Measurements from ENCODE around the gene TMEM39A. TPM values are rescaled to one million over a fixed set of nuclear protein-coding genes. Genes with fewer than 3 reads are reported as not detected.

Gene TMEM39A, protein sequence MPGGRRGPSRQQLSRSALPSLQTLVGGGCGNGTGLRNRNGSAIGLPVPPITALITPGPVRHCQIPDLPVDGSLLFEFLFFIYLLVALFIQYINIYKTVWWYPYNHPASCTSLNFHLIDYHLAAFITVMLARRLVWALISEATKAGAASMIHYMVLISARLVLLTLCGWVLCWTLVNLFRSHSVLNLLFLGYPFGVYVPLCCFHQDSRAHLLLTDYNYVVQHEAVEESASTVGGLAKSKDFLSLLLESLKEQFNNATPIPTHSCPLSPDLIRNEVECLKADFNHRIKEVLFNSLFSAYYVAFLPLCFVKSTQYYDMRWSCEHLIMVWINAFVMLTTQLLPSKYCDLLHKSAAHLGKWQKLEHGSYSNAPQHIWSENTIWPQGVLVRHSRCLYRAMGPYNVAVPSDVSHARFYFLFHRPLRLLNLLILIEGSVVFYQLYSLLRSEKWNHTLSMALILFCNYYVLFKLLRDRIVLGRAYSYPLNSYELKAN
- total RNA-seq: 28.2 and 50.7 TPM in 2 replicates

DNA sequence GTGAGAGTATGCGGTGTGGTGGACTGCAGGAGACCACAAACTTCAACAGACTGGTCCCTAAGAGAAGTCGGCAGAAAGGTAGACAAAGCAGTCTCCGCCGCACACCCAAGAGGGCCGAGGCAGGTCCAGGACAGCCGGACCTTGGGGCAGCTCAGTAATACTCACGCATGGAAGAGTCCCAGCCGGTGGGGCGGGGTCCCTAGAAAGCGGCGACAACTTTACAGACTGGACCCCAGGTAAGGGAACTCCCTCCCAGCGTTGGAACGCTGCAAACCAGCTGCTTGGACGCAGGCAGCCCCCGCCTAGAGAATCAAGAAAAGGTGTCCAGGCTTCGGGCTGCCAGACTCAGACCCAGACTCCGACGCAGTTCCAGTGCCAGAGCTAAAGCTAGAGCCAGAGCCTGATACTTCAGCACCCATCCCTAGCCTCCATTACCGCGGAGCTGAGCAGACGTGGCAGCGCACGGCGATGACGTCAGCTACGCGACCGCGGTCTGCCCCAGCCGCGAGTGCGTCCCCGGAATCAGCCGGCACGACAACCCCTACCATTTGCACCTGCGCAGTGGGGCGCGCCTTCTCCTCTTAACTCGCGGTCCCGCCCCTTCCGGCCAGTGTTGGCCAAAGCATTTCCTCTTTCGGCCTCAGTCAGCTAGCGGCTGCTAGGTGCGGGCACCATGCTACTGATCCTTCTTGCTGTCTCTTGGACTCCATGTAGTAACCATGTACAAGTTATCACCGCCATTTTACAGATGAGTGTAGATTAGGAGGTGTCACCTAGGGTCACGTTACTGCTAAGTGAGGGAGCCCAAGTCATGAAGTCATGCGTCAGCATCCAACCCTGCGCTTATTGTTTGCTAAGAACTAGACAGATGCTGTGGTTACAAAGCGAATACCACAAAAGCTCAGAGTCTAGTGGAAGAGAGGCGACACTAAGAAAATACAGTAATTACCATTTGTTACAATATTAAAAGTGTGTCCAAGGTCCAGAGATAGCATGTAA lies at the start of gene TMEM39A:
TMEM39A (minus strand) TSS at position 445 of the 999 bp plus-strand sequence. CDS start 1,541 bp downstream, outside the sequence.
- DNase-seq (ENCODE audit: low read depth, low spot score): peak; percentile 96

DNA sequence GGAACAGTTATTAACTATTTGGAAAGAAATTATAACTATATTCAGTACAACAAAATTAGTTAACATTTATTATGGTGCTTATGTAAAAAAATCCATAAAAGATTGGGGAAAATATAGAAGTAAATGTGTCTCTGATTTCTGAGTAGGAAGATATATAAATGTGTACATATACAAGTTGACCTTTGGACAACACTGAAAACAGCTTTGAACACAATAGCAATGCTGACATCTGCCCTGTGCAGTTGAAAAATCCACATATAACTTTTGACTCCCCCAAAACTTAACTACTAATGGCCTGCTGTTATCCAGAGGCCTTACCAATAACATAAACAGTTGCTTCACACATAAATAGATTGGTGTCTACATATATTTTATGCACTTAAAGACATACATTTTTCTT lies 47.3 kb upstream of the TMEM39A start:
- DNase-seq (ENCODE audit: low read depth, low spot score): no peak

DNA sequence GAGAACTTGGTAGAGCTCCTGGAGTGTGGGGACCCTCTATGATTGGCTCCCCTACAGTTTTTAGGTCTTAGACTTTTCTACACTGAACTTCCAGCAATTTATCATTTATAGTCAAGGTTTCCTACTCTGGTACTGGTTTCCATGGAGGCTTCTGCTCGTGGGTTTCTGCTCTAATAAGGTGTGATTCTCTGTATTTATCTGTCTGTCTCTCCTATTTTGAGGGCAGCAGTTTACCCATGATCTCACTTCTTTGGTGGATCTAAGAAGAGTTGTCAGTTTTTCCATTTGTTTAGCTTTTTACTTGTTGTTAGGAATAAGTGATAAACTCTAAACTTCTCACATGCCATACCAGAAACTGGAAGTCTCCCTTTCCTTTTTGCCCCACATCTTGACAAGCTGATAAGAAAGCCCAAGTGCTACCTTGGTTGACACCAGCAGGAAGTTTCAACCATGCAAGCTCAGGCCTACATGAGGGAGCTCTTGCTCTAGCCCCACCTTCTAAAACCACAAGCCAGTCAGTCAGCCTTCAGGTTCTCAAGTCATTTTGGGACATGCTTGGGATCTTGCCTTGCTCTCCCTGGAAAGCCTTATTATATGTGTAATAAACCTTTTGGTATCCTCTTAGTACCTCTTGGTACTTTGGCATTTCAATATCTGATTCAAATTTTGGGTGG lies 44.9 kb upstream of the TMEM39A start:
- no peak for DNase-seq (ENCODE audit: low read depth, low spot score)

DNA sequence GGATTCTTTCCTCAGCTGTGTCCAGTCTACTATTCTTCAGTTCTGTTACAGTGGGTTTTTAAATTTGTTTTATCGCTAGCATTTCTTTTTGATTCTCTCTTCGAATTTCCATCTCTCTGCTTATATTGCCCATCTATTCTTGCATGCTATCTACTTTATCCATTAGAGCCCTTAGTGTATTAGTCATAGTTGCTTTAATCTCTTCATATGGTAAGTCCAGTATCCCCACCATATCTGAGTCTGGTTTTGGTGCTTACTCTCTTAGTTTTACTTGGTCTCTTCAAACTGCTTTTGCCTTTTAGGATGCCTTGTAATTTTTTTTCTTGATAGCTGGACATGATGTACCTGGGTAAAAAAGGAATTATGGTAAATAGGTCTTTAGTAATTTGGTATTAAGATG lies 44.0 kb upstream of the TMEM39A start:
- no peak for DNase-seq (ENCODE audit: low read depth, low spot score)

DNA sequence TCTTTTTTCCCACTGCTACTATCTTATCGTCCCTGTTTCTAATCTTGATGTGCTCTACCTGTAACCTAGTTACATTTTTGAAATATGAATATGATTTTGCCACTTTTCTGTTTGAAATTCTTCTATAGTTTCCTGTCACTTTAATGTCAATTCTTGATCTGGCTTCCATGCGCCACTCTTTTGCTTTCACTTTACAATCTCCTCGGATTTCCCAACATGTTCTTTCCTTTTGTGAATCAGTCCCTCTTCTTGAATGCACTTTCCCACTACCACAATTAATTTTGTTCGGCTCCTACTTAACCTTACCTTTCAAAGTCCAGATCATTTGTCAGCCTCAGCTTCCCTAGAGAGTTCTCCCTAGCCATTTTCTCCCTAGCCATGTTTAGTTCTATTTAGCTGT lies 43.2 kb upstream of the TMEM39A start:
- no peak for DNase-seq (ENCODE audit: low read depth, low spot score)

DNA sequence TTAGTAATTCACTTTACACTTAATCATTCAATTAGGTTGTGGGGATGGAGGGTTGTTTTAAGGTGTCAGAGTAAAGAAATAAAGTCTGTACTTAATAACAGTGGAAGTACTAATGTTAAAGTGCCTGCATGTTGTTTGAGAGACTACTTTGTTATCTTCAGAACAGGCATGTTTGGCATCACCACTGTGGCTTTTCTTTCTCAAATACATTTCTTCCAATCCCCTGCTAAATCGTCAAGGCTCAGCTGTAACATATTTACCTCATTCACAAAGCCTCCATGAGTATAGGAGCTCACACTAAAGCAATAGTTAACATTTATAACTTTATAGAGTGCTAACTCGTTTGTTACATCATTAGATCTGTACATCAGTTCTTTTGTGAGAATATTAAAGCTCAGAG lies 37.5 kb upstream of the TMEM39A start:
- no peak for DNase-seq (ENCODE audit: low read depth, low spot score)

DNA sequence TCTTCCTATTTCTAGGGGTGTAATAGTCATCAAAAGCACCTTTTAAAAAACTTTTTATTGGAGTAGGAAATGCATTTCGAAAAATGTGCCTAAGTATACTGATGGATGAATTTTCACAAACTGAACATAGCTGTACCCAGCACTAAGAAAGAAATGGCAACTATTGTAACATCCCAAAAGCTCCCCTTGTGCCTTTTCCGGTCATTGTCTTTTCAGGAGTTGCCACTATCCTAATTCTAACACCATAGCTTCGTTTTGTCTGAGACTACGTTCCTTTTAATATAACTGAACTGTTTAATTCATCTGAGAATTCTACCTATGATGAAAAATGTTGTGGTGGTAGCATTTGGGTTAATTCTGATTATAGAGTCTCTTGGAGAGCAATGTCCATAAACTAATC lies 36.9 kb upstream of the TMEM39A start:
- DNase-seq (ENCODE audit: low read depth, low spot score): no peak

DNA sequence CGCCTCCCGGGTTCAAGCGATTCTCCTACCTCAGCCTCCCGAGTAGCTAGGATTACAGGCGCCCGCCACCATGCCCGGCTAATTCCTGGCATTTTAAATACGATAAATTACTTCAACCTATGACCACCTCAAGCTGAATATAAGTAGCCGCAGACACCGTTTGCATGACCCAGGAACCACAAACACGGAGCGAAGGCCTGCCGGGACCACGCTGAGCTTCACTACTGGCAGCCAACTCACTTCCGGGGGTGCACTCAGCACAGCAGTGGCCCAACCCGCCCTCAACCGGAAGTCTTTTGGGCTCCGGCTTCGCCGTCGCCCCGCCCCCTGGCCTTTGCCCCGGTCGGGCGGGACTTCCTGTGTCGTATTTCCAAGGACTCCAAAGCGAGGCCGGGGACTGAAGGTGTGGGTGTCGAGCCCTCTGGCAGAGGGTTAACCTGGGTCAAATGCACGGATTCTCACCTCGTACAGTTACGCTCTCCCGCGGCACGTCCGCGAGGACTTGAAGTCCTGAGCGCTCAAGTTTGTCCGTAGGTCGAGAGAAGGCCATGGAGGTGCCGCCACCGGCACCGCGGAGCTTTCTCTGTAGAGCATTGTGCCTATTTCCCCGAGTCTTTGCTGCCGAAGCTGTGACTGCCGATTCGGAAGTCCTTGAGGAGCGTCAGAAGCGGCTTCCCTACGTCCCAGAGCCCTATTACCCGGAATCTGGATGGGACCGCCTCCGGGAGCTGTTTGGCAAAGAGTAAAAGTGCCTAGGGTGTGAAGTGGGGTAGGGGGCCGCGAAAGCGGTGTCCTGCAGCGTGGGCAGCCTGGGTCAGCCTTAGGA lies 35.0 kb upstream of the TMEM39A start, which contains the start of gene TIMMDC1:
TIMMDC1 (plus strand) TSS at position 362 of the 826 bp plus-strand sequence; CDS start at position 549, 187 bp downstream.
- DNase-seq (ENCODE audit: low read depth, low spot score): peak; percentile 82

DNA sequence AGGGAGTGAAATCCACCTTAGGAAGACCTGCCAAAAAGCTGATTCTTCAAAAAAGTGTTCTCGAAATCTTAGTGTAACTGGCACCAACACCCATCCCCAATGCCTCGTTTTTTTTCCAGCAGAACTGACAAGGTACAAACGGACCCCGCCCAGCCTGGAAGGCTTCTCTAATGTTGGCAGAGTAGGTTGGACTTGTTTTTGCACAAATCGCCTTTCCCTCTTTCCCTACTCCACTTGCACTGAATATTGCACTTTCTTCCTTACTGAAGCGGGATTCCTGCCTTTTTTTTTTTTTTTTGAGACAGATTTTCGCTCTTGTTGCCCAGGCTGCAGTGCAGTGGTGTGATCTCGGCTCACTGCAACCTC lies 34.4 kb upstream of the TMEM39A start:
- DNase-seq (ENCODE audit: low read depth, low spot score): no peak

DNA sequence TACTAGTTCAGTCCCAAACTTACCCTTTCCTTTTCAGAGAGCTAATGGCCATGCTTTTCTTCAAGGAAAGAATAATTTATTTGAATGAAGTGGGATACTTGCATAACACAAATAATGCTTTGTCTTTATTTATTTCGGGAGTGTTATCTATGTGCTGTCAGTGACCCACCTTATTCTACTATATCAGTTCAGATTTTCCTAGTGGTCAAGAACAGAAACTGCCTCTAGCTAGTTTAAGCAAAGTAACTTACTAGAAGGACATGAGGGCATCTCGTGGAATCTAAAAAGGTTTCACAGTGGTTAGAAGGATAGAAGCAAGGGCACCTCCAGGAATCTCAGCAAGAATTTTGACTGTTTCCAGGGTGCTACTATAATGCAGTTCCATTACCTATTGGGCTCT lies 31.2 kb upstream of the TMEM39A start:
- no peak for DNase-seq (ENCODE audit: low read depth, low spot score)

DNA sequence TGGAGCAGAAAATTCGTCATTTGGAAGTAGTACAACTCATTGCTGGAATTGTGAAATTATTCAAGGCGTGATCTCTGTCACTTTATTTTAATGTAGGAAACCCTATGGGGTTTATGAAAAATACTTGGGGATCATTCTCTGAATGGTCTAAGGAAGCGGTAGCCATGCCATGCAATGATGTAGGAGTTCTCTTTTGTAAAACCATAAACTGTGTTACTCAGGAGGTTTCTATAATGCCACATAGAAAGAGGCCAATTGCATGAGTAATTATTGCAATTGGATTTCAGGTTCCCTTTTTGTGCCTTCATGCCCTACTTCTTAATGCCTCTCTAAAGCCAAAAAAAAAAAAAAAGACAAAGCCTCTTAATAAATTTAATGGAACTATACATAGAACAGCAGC lies 29.4 kb upstream of the TMEM39A start:
- DNase-seq (ENCODE audit: low read depth, low spot score): no peak

DNA sequence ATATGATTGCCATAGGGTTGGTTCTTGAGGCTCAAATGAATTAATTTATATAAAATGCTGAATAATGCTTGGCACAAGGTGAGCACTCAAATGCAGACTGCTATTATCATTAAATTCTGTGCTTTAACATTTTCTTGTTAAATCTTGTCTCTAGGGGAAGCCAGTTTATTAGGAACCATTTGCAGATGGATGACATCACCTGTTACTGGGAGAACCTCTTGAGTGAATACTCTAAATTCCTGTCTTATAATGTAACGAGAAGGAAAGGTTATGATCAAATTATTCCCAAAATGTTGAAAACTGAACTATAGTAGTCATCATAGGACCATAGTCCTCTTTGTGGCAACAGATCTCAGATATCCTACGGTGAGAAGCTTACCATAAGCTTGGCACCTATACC lies 28.7 kb upstream of the TMEM39A start:
- no peak for DNase-seq (ENCODE audit: low read depth, low spot score)

DNA sequence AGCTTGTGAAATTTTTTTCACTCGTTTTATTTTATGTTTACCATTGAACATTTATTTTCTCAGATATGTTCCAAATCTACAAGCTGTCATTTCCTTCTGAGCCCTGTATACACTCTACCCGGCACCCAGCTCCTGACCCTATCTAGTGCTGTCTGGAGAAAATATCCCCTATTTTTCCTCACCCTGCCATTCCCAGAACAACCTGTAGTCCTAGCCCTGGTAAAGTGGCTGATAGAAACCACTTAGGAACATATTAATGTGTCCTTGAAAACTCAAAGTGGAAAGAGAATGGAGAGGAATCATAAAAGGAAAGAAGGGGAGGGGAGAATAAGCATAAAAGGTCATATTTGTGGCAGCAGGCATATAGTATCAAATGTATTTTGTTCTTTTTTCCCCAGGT lies 26.7 kb upstream of the TMEM39A start:
- DNase-seq (ENCODE audit: low read depth, low spot score): no peak

DNA sequence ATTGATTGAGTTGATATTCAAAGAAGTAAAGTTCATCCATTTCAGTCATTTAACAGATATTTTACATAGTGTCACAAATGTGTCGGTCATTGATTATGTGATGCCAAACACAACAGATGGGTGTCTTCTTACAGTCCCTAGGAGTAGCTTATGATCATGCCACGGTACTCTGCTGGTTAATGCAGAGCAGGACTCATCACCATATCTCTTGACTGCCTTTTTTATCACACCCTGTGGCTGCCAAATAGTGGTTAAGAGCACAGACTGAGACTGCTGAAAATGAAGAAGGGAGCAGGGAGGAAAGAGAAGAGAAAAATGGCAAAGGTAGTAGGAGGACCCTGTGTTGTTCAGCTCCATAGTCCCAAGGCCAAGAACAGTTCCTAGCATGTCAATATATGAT lies 22.1 kb upstream of the TMEM39A start:
- no peak for DNase-seq (ENCODE audit: low read depth, low spot score)

DNA sequence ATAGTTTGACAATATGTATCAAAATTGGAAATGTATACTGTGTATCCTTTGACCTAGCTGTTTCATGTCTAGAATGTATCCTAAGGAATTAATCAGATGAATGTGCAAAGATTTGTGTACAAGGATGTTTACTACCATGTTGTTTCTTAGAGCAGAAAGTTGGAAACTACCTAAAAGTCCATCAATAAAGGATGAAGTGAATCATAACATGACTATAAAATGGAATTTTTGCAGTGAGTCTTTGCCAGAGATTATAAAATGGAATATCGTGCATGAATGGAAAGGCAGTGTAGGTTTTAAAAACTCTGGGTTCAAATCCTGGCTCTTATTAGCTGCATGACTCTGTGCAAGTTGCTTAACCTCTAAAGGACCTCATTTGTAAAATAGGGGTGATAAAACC lies 19.7 kb upstream of the TMEM39A start:
- DNase-seq (ENCODE audit: low read depth, low spot score): no peak

DNA sequence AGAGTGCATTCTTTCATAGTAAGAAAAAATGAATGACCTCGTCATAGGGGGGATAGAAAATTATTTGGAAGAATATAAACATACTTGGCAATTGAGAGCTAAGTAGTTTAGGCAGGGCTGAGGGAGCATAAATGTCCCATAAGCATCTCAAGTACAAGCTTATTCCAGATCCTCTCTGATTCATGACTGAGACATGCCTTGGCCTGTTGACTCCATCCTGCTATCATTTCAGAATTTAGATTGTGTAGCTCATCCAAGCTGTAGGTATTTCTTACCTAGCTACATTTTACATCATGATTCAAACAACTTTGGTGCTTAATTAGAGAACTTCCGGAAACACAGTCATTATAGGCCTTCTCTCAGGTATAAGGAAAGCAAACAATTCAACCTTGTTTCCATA lies 17.7 kb upstream of the TMEM39A start:
- no peak for DNase-seq (ENCODE audit: low read depth, low spot score)

DNA sequence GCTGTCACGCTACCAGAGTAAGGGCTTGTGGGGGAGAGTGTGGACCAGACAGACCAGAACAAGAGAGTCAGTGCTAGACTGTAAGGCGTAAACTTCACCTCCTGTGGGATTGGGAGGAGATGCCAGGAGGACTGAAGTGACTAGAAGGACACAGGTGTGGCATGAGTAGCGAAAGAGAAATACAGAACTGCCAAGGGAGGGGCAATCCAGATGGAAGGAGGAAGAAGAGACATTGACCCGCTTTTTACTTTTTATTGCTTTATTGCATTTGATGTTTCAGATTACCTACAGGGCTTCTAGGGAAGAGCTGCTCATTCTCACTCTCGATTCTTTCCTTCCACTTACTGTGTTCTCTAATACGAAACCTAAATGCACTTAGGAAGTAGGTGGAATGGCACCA lies 7.5 kb upstream of the TMEM39A start:
- DNase-seq (ENCODE audit: low read depth, low spot score): no peak

DNA sequence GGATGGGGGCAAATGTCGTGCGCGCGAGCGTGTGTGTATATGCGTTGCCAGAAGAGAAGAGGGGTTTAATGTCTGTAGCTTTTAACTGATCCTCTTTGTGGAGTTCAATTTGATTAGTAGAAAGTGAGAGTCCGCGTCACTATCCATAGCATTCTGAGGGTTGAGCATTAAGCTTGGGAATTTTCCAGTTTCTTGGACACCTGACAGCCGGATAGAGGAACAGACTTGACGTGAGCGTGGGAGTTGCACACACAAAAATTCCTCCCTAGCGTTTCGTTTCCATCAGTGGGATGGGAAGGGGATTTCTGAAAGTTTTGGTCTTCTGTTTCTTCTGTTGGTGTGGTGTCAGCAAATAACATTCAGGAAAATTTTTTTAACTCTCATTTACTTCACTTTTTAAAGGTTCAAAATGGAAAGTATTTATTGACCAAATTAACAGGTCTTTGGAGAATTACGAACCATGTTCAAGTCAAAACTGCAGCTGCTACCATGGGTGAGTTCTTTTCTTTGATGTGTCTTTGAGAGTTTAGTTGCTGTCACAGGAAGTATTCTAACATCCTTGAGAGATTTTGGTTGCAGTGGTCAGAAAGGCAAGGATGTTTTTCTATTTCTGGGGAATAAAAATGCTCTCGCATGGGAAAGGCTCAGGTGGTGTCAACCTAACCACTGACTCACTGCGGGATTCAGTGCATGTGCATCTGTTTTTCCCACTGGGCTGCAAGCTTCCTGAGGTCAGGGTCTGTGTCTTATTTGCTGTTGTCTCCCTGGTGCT lies 6.2 kb upstream of the TMEM39A start:
- no peak for DNase-seq (ENCODE audit: low read depth, low spot score)

DNA sequence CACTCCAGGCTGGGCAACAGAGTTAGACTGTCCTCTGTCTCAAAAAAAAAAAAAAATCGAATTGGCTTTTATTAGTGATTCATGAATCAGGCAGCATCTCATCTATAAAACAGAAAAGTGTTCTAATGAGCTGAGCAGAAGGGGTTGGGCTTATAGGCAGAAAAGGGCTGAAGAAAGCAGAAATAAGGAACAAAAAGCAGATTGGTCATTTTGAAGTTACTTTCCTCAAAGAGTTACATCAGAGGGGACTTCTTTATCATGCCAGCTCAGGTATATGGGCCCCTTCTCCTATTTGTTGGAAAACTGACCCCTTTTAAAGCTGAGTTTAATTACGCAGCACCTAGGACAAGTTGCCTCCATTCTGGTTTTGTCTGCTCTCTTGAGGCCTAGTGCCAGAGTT lies 4.6 kb upstream of the TMEM39A start:
- no peak for DNase-seq (ENCODE audit: low read depth, low spot score)

DNA sequence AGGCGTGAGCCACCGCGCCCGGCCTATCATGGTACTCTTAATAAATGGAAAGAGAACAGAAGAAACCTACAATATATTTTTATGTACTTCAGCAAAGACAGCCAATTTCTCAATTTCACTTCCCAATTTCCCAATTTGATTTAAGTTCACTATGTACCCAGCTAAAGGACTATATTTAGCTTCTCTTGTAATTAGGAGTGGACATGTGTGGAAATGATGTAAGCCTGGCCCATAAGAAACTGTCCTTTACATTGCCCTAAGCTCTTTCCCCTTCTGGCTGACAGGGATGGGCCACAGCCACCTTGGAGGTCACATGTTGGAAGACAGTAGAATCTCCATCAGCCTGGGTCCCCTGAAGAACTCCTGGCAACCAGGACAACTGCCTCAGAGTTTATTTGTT lies 6.2 kb downstream of the TMEM39A start:
- no peak for DNase-seq (ENCODE audit: low read depth, low spot score)

Data from pulmonary artery endothelial cell (primary cell).